Stimulated activated CD4-positive, alpha-beta T cell treated with anti-CD3 and anti-CD28 coated beads, Interleukin-4, amount 100 ng/mL, for 24 hours (primary cell): ENCODE data around the gene SETX.
"Not testable (repeated sequence)": the region's sequence is repeated elsewhere in the genome, so short reads cannot be mapped to it uniquely, and the experiment has no call there.

Experiments used
- DNase-seq: peaks from one replicate; pipeline ENCODE4 v3.0.0-alpha.2; 2020

The SETX gene

GRCh38 chr9:132354637-132355355, at the start of gene SETX:
TSS of gene SETX (minus strand) at chr9:132354986. CDS start at chr9:132349428, 5,558 bp downstream.
- peak; percentile 96 for DNase-seq

GRCh38 chr9:132404228-132404881, 49.6 kb upstream of the SETX start:
- DNase-seq: peak; percentile 11

- no peak for DNase-seq
Measured at GRCh38 chr9:132401824-132402223, 47.0 kb upstream of the SETX start.

GRCh38 chr9:132395560-132395959, 40.8 kb upstream of the SETX start:
- DNase-seq: no peak

DNA sequence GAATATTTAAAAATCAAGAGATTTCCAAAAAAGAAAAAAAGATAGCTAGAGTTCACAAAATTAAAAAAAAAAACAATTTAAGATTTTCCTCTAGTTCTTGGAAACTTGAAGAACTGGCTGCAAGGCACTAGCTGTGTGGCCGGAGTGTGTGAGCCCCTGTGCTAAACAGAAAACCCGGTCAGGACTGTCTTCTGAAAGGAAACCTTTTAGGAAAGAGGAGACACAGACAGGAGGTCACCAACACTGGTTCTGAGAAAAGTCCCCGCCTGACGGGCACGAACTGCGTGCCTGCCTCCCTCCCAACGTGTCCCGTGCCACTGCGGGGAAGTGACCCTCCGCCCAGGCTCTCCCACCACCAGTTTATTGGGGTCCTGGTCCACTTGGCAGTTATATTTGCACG, 36.7 kb upstream of the SETX start:
- no peak for DNase-seq

- no peak for DNase-seq
Measured at GRCh38 chr9:132390966-132391365, 36.2 kb upstream of the SETX start.

DNA sequence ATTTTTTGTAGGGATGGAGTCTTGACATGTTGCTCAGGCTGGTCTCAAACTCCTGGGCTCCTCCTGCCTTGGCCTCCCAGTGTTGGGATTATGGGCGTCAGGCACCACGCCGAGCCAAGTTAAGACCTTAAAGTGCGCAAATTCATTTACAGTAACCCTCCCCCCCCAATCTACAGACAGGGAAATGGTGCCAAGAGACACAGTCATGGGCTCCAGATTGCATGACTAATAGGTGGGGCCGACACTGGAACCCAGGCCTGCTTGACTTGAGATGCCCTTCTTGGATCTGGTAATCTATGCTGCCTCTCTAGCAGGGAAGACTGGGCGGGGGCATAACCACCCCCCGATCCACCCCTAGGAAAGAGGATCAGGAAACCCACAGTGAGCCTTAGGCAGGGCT, 32.3 kb upstream of the SETX start:
- no peak for DNase-seq

DNA sequence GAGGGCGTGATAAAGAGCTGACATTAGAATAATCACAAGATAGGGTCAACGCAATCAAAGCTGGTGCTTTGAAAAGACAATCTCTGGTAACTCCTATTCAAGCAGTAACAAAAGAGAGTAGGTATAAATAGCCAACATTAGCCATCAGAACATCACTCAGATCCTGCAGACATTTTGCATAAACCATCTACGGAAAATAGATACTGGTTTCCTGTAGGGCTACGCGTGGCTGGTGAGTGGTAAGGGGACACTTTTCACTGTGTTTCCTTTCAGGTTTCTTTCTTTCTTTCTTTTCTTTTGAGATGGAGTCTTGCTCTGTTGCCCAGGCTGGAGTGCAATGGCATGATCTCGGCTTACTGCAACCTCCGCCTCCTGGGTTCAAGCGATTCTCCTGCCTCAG, 29.6 kb upstream of the SETX start:
- DNase-seq: no peak

DNA sequence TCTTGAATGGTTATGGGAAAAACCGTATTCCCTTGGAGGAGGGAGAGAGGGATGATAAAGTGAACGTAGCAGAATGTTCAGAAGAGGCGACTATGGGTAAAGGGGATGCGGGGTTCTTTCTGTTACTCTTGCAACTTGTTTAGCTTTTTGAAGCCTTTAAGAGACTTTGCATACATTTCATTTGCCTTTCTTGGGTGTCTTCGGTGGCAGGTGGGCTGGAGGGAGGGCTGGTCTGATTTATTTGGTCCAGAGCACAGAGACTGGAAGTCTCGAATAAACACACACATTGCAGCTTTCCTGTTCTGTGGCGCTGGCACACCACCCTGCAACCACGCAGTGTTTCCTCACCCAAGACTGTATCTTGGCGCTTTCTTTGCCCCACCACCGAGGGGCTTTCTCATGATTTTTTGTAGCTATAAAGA, 28.7 kb upstream of the SETX start:
- DNase-seq: no peak

GRCh38 chr9:132381966-132382541, 27.3 kb upstream of the SETX start:
- DNase-seq: no peak

- not testable (repeated sequence) for DNase-seq
Measured at GRCh38 chr9:132378416-132378815, 23.6 kb upstream of the SETX start.

DNA sequence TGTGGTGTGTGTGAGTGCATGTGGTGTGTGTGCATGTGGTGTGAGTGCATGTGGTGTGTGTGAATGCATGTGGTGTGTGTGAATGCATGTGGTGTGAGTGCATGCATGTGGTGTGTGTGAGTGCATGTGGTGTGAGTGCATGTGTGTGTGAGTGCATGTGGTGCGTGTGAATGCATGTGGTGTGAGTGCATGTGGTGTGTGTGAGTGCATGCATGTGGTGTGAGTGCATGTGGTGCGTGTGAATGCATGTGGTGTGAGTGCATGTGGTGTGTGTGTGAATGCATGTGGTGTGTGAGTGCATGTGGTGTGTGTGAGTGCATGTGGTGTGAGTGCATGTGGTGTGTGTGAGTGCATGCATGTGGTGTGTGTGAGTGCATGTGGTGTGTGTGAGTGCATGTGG, 23.0 kb upstream of the SETX start:
- DNase-seq: not testable (repeated sequence)

GRCh38 chr9:132372177-132373095, 17.6 kb upstream of the SETX start:
- no peak for DNase-seq

GRCh38 chr9:132370592-132370991, 15.8 kb upstream of the SETX start:
- DNase-seq: no peak

GRCh38 chr9:132369421-132369820, 14.6 kb upstream of the SETX start:
- DNase-seq: no peak

DNA sequence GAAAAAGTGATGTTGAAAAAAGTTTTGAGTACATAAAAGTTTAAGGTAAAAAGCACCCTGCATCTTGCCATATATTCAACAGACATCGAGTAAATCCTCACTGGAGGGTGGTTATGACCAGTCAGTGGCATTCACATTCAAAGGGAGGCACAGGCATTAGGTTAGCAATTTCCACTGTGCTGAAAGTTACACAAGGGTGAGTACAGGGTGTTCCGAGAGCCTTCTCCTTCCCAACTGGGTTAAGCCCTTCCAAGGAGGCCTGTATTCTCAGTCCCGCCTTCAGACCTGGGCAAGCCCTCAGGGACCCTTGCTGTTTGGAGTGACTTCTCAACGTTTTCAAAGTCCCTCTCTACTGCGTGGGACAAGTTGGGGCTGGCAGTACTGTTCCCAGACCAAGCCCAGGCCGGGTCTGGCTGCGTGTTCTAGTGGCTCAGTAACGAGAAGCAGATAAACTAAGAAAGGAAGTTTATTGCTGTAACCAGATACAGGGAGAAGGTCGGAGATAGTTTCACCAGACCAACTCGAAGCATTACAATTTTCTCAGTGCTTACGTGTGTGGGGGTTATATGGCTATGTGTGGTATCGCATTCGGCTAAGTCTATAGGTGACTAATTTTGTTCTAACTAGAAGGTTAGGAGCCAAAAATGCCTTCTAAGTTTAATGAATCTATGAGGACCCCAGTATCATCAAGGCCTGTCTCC, 13.0 kb upstream of the SETX start:
- no peak for DNase-seq

DNA sequence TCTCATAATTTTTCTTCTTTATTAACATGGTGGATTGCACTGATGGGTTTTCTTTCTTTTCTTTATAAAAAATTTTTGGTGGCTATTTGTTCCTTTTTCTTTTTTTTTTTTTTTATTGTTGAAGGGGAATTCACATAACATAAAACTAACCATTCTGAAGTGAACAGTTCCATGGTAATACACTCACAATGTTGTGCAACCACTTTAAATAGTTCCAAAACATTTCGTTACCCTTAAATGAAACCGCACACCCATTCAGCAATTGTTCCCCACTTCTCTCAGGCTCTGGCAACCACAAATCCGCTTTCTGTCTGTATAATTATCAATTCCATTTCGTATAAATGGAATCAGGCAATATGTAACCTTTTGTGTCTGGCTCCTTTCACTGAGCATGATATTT, 11.7 kb upstream of the SETX start:
- DNase-seq: no peak

- no peak for DNase-seq
Measured at GRCh38 chr9:132365986-132366385, 11.2 kb upstream of the SETX start.

DNA sequence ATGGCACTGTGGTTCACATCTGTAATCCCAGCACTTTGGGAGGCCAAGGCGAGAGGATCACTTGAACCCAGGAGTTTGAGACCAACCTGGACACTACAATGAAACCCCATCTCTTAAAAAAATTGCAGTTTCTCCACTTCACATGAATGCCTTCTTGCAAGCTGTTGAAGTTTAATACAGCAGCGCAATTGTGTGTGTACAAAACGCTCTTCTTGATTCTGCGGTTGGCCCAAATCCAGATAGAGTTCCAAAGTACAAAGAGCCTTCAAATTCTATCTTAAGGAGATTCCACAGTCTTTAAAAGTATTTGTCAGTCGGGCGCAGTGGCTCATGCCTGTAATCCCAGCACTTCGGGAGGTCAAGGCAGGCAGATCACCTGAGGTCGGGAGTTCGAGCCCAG, 9.3 kb upstream of the SETX start:
- DNase-seq: no peak

- no peak for DNase-seq
Measured at GRCh38 chr9:132357764-132358163, 3.0 kb upstream of the SETX start.

GRCh38 chr9:132356324-132356924, 1.6 kb upstream of the SETX start:
- no peak for DNase-seq

DNA sequence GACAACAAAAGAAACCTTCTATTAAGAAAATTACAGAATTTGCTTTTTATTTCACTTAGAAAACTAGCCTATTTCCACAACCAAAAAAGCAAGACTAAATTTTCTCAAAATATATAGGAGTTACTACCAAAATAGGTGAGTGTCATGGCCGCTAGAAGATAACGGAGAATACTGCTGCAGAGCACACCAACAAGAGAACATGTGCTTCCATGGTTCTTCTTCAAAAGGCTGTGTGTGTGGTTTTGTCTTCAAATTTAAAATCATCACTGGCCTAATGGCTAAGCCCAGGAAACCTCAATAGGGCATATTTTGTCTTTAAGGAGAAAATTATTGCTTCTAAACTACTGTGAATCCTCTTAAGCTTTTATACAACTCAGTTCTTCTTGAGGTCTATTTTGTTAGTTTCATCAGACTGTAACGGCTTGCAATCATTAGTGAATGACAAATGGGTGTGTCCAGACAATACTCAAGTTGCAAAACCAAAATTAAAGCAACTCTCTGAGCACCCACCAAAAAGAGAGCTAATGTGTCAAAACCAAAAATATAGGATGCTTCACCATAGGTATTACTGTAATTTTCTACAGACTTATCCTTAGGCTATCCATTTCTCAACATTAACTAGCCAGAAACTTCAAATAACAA, 3.3 kb downstream of the SETX start:
- DNase-seq: no peak
